H9 (cell line): ENCODE data around the gene APBA2. TPM values are rescaled to one million over a fixed set of nuclear protein-coding genes. Genes with fewer than 3 reads are reported as not detected.

ENCODE experiments used
- DNase-seq: peaks from one replicate; pipeline ENCODE4 v3.0.0-alpha.2; 2017
- H2AFZ ChIP-seq: one replicate; pipeline ENCODE4 v1.6.1; 2013; ENCODE audit warnings: mild to moderate bottlenecking, low read length, control low read depth, moderate library complexity
- H2AK5ac ChIP-seq: 2 replicates; pipeline ENCODE4 v1.6.1; 2013; ENCODE audit warnings: low read length, control low read depth, mixed read lengths; ENCODE audit not compliant: insufficient read length
- H2BK120ac ChIP-seq: one replicate; pipeline ENCODE4 v1.6.1; 2013; ENCODE audit warnings: low read depth, mild to moderate bottlenecking, low read length, control low read depth, inconsistent platforms; ENCODE audit not compliant: poor library complexity, severe bottlenecking
- H2BK12ac ChIP-seq: 2 replicates; pipeline ENCODE4 v1.6.1; 2013; ENCODE audit warnings: low read length, control low read depth, mixed read lengths, low read depth; ENCODE audit not compliant: insufficient read length
- H2BK15ac ChIP-seq: 2 replicates; pipeline ENCODE4 v1.6.1; 2013; ENCODE audit warnings: low read depth, low read length, control low read depth
- H2BK20ac ChIP-seq: one replicate; pipeline ENCODE4 v1.6.1; 2013; ENCODE audit warnings: low read depth, mild to moderate bottlenecking, low read length, control low read depth, inconsistent platforms; ENCODE audit not compliant: poor library complexity, severe bottlenecking
- H2BK5ac ChIP-seq: 2 replicates; pipeline ENCODE4 v1.6.1; 2013; ENCODE audit warnings: low read length, control low read depth, mixed read lengths; ENCODE audit not compliant: insufficient read length
- H3K14ac ChIP-seq: 2 replicates; pipeline ENCODE4 v1.6.1; 2013; ENCODE audit warnings: low read length, control low read depth; ENCODE audit not compliant: insufficient read depth
- H3K18ac ChIP-seq: 2 replicates; pipeline ENCODE4 v1.6.1; 2013; ENCODE audit warnings: low read depth, mild to moderate bottlenecking, mixed read lengths, low read length, control low read depth; ENCODE audit not compliant: insufficient read length
- H3K23ac ChIP-seq: 2 replicates; pipeline ENCODE4 v1.6.1; 2013; ENCODE audit warnings: low read length, control low read depth, mixed read lengths, low read depth; ENCODE audit not compliant: insufficient read length
- H3K23me2 ChIP-seq: 2 replicates; pipeline ENCODE4 v1.6.1; 2013; ENCODE audit warnings: low read depth, mild to moderate bottlenecking, mixed read lengths, low read length, control low read depth; ENCODE audit not compliant: insufficient read length, poor library complexity, severe bottlenecking
- H3K27ac ChIP-seq: 2 replicates; pipeline ENCODE4 v1.5.1; 2013; ENCODE audit warnings: low read length, control low read depth, mixed read lengths, low read depth; ENCODE audit not compliant: insufficient read length
- H3K27me3 ChIP-seq: 2 replicates; pipeline ENCODE4 v1.6.1; 2013; ENCODE audit warnings: low read length, control low read depth, inconsistent platforms; ENCODE audit not compliant: insufficient read depth
- H3K4ac ChIP-seq: 2 replicates; pipeline ENCODE4 v1.6.1; 2013; ENCODE audit warnings: low read depth, mild to moderate bottlenecking, control low read depth, inconsistent platforms, low read length, moderate library complexity
- H3K4me1 ChIP-seq: 2 replicates; pipeline ENCODE4 v1.6.1; 2013; ENCODE audit warnings: low read length, control low read depth, inconsistent platforms; ENCODE audit not compliant: insufficient read depth
- H3K4me2 ChIP-seq: 2 replicates; pipeline ENCODE4 v1.6.1; 2013; ENCODE audit warnings: low read length, control low read depth, mixed read lengths; ENCODE audit not compliant: insufficient read length, insufficient read depth
- H3K56ac ChIP-seq: 2 replicates; pipeline ENCODE4 v1.6.1; 2013; ENCODE audit warnings: low read depth, mild to moderate bottlenecking, mixed read lengths, low read length, control low read depth; ENCODE audit not compliant: insufficient read length
- H3K79me1 ChIP-seq: 2 replicates; pipeline ENCODE4 v1.6.1; 2013; ENCODE audit warnings: low read depth, mild to moderate bottlenecking, moderate library complexity, low read length, control low read depth, inconsistent platforms; ENCODE audit not compliant: insufficient read depth, poor library complexity, severe bottlenecking
- H3K79me2 ChIP-seq: 2 replicates; pipeline ENCODE4 v1.6.1; 2013; ENCODE audit warnings: low read length, control low read depth, inconsistent platforms; ENCODE audit not compliant: insufficient read depth
- H3K9ac ChIP-seq: 2 replicates; pipeline ENCODE4 v1.6.1; 2013; ENCODE audit warnings: low read length, control low read depth, mixed read lengths; ENCODE audit not compliant: insufficient read length; ENCODE audit errors: extremely low read depth
- H3K9me3 ChIP-seq: one replicate; pipeline ENCODE4 v1.6.1; 2013; ENCODE audit warnings: low read depth, low read length, inconsistent platforms; ENCODE audit not compliant: control insufficient read depth
- H3T11ph ChIP-seq: one replicate; pipeline ENCODE4 v1.6.1; 2013; ENCODE audit warnings: mild to moderate bottlenecking, low read length, control low read depth, inconsistent platforms
- H4K20me1 ChIP-seq: one replicate; pipeline ENCODE4 v1.6.1; 2013; ENCODE audit not compliant: control insufficient read depth, insufficient read length, insufficient read depth
- H4K5ac ChIP-seq: 2 replicates; pipeline ENCODE4 v1.6.1; 2013; ENCODE audit warnings: low read depth, mild to moderate bottlenecking, mixed read lengths, low read length, control low read depth; ENCODE audit not compliant: insufficient read length
- H4K8ac ChIP-seq: replicated peaks from 2 replicates; pipeline ENCODE4 v1.6.1; 2013; ENCODE audit warnings: low read length, control low read depth, mixed read lengths, low read depth; ENCODE audit not compliant: insufficient read length
- H4K91ac ChIP-seq: 2 replicates; pipeline ENCODE4 v1.6.1; 2013; ENCODE audit warnings: low read depth, mild to moderate bottlenecking, moderate library complexity, mixed read lengths, low read length, control low read depth; ENCODE audit not compliant: insufficient read length
- H3K27ac Mint-ChIP-seq, 3 experiments: 2 replicates in 2 of 3; 3 replicates in 1 of 3; pipeline ENCODE4 v1.8.0; 2020 to 2021; ENCODE audit warnings: mixed read lengths in 3 of 3, mild to moderate bottlenecking in 1 of 3, moderate library complexity in 1 of 3
- H3K27me3 Mint-ChIP-seq: 2 replicates; pipeline ENCODE4 v1.8.0; 2021; ENCODE audit warnings: low read depth, mild to moderate bottlenecking, moderate library complexity, mixed read lengths
- H3K36me3 Mint-ChIP-seq, 3 experiments: 2 replicates in 2 of 3; 3 replicates in 1 of 3; pipeline ENCODE4 v1.8.0; 2020 to 2021; ENCODE audit warnings: low read depth in 3 of 3, mixed read lengths in 3 of 3; ENCODE audit not compliant: insufficient read depth in 1 of 3
- H3K4me1 Mint-ChIP-seq, 2 experiments: 2 replicates each; pipeline ENCODE4 v1.8.0; 2020; ENCODE audit warnings: mixed read lengths in 2 of 2
- H3K4me3 Mint-ChIP-seq, 2 experiments: 2 replicates in 1 of 2; 3 replicates in 1 of 2; pipeline ENCODE4 v1.8.0; 2020 to 2021; ENCODE audit warnings: mild to moderate bottlenecking in 2 of 2, mixed read lengths in 2 of 2, moderate library complexity in 1 of 2
- H3K9me3 Mint-ChIP-seq, 2 experiments: 2 replicates in 1 of 2; 3 replicates in 1 of 2; pipeline ENCODE4 v1.8.0; 2020; ENCODE audit warnings: mild to moderate bottlenecking in 2 of 2, mixed read lengths in 2 of 2, moderate library complexity in 1 of 2
- CTCF ChIP-seq: fragments of 200-600 bp; sonication (generic); conservative IDR thresholded peaks from 3 replicates; pipeline ENCODE4 v1.8.0; 2021; ENCODE audit warnings: antibody characterized with exemption, mild to moderate bottlenecking
- WGBS: extraction: QIAGEN DNeasy Blood & Tissue Kit; methylation state at CpG from one replicate; pipeline ENCODE4 v1.1.7; 2013; ENCODE audit warnings: missing lambda C conversion rate, low lambda C conversion rate, mixed read lengths; ENCODE audit not compliant: insufficient read length; ENCODE audit errors: extremely low coverage; 5-methylcytosine and 5-hydroxymethylcytosine counted together
- total RNA-seq: library from RNA; stranded (reverse); gene quantifications from 2 replicates; pipeline ENCODE4 v1.2.1, GENCODE V29; 2021

The APBA2 gene
- total RNA-seq, 1 experiment from 2014 or later = 14.3 TPM

GRCh38 chr15:29070471-29071231, 184.9 kb downstream of the APBA2 start:
- Histone ChIP-seq H2BK20ac (no peak overlapping the region), H3K79me2 (no peaks in the 10 kb centered on the region), H2BK120ac (no peak overlapping the region), H3K14ac (no peak overlapping the region), H3K9ac (no peak overlapping the region), H3T11ph (no peak overlapping the region), H4K5ac (no peak overlapping the region), H3K4me2 (no peak overlapping the region), H2AFZ (no peak overlapping the region), H3K23me2 (no peaks in the 10 kb centered on the region), H4K20me1 (no peaks in the 10 kb centered on the region), H2BK5ac (no peak overlapping the region), H3K4ac (no peak overlapping the region), H2BK12ac (no peak overlapping the region), H3K56ac (no peak overlapping the region), H4K8ac (no peak overlapping the region), H4K91ac (no peak overlapping the region), H2BK15ac (no peak overlapping the region), H3K9me3 (no peaks in the 10 kb centered on the region), H2AK5ac (no peak overlapping the region), H3K23ac (no peak overlapping the region), H3K27ac (no peak overlapping the region), H3K4me1 (no peaks in the 10 kb centered on the region), H3K27me3 (no peaks in the 10 kb centered on the region), H3K79me1 (no peaks in the 10 kb centered on the region), H3K18ac (no peak overlapping the region)
- Mint-ChIP-seq H3K9me3 (peaks cover 8 to 12% of the 10 kb centered on the region in 2 experiments; a peak in 4 of 5 replicates), H3K4me1 (peaks cover 2 to 14% of the 10 kb centered on the region in 2 experiments; a peak in 3 of 4 replicates), H3K27me3 (peaks cover 1% of the 10 kb centered on the region; the same call in 1 of the 2 replicates), H3K4me3 (no peak overlapping the region), H3K27ac (no peak overlapping the region), H3K36me3 (peaks cover 0 to 12% (median 2%) of the 10 kb centered on the region in 3 experiments; a peak in 3 of 7 replicates)
- DNase-seq = no peak
- TF ChIP-seq CTCF = no peak
- no CpG with 5 or more reads among the region's 17 CpGs for WGBS
